HG03571 (cell line): ENCODE data around the gene NSRP1.
"Not testable (repeated sequence)": the region's sequence is repeated elsewhere in the genome, so short reads cannot be mapped to it uniquely, and the experiment has no call there.

Experiments used
- ATAC-seq: cut with Tn5 transposase; IDR thresholded peaks from one replicate; pipeline ENCODE4 v1.9.1; 2021; ENCODE audit not compliant: unreplicated experiment

NSRP1 gene

GRCh38 chr17:30219833-30220232 lies 103.2 kb downstream of the NSRP1 start:
- ATAC-seq = no peak

- ATAC-seq = no peak
Observed at GRCh38 chr17:30220414-30220813, 103.8 kb downstream of the NSRP1 start.

GRCh38 chr17:30221346-30221745 lies 104.7 kb downstream of the NSRP1 start:
- ATAC-seq = no peak

GRCh38 chr17:30222251-30222650 lies 105.6 kb downstream of the NSRP1 start:
- no peak for ATAC-seq

GRCh38 chr17:30222721-30223175 lies 106.1 kb downstream of the NSRP1 start:
- ATAC-seq = no peak

- no peak for ATAC-seq
Observed at GRCh38 chr17:30224419-30224960, 107.9 kb downstream of the NSRP1 start.

- ATAC-seq = no peak
Observed at GRCh38 chr17:30225112-30225511, 108.5 kb downstream of the NSRP1 start.

GRCh38 chr17:30225919-30226553 lies 109.4 kb downstream of the NSRP1 start:
- no peak for ATAC-seq

GRCh38 chr17:30226878-30227277 lies 110.3 kb downstream of the NSRP1 start:
- ATAC-seq = no peak

GRCh38 chr17:30228011-30228410 lies 111.4 kb downstream of the NSRP1 start:
- ATAC-seq = no peak

GRCh38 chr17:30229012-30229411 lies 112.4 kb downstream of the NSRP1 start:
- no peak for ATAC-seq

- not testable (repeated sequence) for ATAC-seq
Observed at GRCh38 chr17:30230009-30230408, 113.4 kb downstream of the NSRP1 start.

- ATAC-seq = no peak
Observed at GRCh38 chr17:30230596-30231125, 114.0 kb downstream of the NSRP1 start.

GRCh38 chr17:30232015-30232823 lies 115.6 kb downstream of the NSRP1 start:
- no peak for ATAC-seq

GRCh38 chr17:30232824-30233427 lies 116.3 kb downstream of the NSRP1 start:
- ATAC-seq = no peak

GRCh38 chr17:30234296-30234695 lies 117.7 kb downstream of the NSRP1 start:
- ATAC-seq = no peak

- ATAC-seq = no peak
Observed at GRCh38 chr17:30234964-30235363, 118.3 kb downstream of the NSRP1 start.

GRCh38 chr17:30235386-30236296 lies 119.0 kb downstream of the NSRP1 start, which contains the start of gene SLC6A4:
SLC6A4 (minus strand) TSS chr17:30235697; CDS start chr17:30221958, 13,739 bp downstream.
- ATAC-seq = no peak
